Liver (tissue), 3 donors: ENCODE results near the gene FGFBP1.

ENCODE experiments used
- JUND ChIP-seq, 2 donors: IDR thresholded peaks; 2 replicates each; pipeline ENCODE4 v1.6.1; 2016; ENCODE audit warnings: antibody characterized with exemption in 2 of 2
- TF ChIP-seq, protein P1 (sequence below): fragments of 150-350 bp; IDR thresholded peaks from 2 replicates; pipeline ENCODE4 v1.5.1; 2017; ENCODE audit warnings: improper control_type of control experiment, low read depth, low read length; ENCODE audit not compliant: missing input control
- donor health status: healthy.
- donor health status: healthy.

DNA sequence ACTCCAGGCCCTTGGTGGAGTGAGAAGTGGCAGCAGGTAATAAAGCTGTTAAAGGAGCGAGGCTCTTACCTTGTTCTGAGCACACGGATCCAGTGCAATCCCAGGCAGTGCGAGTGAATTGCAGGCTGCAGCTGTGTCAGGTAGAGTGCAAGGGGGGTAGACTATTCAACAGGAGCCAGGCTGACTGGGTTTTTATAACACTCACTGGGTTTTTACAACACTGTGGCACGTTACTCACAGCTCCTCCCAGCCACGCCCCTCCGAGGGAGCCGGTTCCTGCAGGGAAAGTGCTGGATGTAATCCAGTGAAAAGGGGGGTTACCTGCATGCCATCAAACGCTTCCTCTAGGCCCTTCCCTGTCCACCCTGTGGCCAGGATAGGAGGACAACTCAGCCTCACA lies 358 bp downstream of the FGFBP1 start:
- TF ChIP-seq, protein P1, sequence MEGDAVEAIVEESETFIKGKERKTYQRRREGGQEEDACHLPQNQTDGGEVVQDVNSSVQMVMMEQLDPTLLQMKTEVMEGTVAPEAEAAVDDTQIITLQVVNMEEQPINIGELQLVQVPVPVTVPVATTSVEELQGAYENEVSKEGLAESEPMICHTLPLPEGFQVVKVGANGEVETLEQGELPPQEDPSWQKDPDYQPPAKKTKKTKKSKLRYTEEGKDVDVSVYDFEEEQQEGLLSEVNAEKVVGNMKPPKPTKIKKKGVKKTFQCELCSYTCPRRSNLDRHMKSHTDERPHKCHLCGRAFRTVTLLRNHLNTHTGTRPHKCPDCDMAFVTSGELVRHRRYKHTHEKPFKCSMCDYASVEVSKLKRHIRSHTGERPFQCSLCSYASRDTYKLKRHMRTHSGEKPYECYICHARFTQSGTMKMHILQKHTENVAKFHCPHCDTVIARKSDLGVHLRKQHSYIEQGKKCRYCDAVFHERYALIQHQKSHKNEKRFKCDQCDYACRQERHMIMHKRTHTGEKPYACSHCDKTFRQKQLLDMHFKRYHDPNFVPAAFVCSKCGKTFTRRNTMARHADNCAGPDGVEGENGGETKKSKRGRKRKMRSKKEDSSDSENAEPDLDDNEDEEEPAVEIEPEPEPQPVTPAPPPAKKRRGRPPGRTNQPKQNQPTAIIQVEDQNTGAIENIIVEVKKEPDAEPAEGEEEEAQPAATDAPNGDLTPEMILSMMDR, result no peak
- no peak for TF ChIP-seq JUND (IDR thresholded peaks at IDR 0.05)
